ENCODE results near the gene KRTAP4-8. TPM values are rescaled to one million over a fixed set of nuclear protein-coding genes. Genes with fewer than 3 reads are reported as not detected.

The KRTAP4-8 gene
- total RNA-seq, 4 donors from 2014 or later: not detected

DNA sequence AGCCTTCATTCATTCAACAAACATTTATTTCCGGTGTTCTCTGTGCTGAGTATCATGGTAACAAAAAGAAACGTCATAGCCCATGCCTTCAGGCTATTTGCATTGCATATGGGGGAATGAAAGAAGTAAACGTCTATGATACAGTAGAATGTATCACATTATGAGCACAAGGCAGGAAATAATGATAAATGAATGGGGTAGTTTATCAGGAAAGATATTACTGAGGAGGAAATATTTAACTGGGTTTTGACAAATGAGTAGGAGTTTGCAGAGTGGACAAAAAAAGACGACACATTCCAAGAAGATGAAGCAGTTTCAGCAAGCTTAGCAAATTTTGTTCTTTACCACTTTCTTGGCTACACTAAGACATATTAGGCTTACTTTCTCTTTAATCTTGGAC, 15.3 kb downstream of the KRTAP4-8 start:
- no peak for DNase-seq
- no peaks in the 10 kb centered on the region for H3K27me3 ChIP-seq
- H3K36me3 ChIP-seq: no peaks in the 10 kb centered on the region
- H3K27ac ChIP-seq: no peak overlapping the region
- intact Hi-C loops (cut with DNase I; ENCODE audit: low total_unique reads): no loop called here
- H3K4me3 ChIP-seq: no peak overlapping the region
- no peaks in the 10 kb centered on the region for H3K4me1 ChIP-seq
- TF ChIP-seq, protein P1, sequence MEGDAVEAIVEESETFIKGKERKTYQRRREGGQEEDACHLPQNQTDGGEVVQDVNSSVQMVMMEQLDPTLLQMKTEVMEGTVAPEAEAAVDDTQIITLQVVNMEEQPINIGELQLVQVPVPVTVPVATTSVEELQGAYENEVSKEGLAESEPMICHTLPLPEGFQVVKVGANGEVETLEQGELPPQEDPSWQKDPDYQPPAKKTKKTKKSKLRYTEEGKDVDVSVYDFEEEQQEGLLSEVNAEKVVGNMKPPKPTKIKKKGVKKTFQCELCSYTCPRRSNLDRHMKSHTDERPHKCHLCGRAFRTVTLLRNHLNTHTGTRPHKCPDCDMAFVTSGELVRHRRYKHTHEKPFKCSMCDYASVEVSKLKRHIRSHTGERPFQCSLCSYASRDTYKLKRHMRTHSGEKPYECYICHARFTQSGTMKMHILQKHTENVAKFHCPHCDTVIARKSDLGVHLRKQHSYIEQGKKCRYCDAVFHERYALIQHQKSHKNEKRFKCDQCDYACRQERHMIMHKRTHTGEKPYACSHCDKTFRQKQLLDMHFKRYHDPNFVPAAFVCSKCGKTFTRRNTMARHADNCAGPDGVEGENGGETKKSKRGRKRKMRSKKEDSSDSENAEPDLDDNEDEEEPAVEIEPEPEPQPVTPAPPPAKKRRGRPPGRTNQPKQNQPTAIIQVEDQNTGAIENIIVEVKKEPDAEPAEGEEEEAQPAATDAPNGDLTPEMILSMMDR (IDR thresholded peaks at IDR 0.05): no peak
- TF ChIP-seq POLR2A (IDR thresholded peaks at IDR 0.05): no peak
- no peaks in the 10 kb centered on the region for H3K9me3 ChIP-seq

DNA sequence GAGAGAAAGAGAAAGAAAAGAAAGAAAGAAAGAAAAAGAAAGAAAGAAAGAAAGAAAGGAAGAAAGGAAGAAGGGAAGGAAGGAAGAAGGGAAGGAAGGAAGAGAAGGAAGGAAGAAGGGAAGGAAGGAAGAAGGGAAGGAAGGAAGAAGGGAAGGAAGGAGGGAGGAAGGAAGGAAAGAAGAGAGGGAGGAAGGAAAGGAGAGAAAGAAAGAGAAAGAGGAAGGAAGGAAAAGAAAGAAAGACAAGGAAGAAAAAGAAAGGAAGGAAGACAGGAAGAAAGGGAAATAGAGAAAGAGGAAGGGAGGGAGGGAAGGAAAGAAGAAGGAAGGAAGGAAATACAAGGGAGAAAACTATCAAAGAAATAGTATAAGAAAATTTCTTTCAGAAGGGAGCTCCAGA, 21.2 kb downstream of the KRTAP4-8 start:
- intact Hi-C loops (cut with DNase I; ENCODE audit: low total_unique reads): no loop called here
- Histone ChIP-seq H3K27me3 (no peaks in the 10 kb centered on the region), H3K4me1 (no peaks in the 10 kb centered on the region), H3K4me3 (no peak overlapping the region), H3K27ac (no peak overlapping the region), H3K36me3 (no peaks in the 10 kb centered on the region), H3K9me3 (no peaks in the 10 kb centered on the region)
- TF ChIP-seq, protein P1 (IDR thresholded peaks at IDR 0.05): no peak
- no peak for TF ChIP-seq POLR2A (IDR thresholded peaks at IDR 0.05)
- no peak for DNase-seq

DNA sequence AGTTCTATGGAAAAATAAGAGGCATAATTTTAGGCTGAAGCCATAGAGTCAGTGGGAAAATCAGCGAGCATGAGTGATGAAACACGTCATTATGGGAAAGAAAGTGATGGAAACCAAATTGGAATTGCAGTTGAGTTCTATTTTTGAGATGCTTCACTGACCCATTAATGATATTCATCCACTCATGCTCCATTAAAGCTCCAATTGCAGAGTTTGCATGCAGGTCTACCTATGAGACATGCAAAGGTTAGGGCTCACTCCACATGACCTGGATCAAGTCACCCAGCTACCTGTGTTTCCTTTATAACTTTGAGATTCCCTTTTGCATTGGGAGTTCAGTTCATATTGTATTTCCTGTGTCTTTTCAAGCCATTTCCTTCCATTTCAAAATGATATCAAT, 24.3 kb downstream of the KRTAP4-8 start:
- Histone ChIP-seq H3K27me3 (no peaks in the 10 kb centered on the region), H3K9me3 (no peaks in the 10 kb centered on the region), H3K27ac (no peak overlapping the region), H3K4me3 (no peak overlapping the region), H3K4me1 (no peaks in the 10 kb centered on the region), H3K36me3 (no peaks in the 10 kb centered on the region)
- intact Hi-C loops (cut with DNase I; ENCODE audit: low total_unique reads): no loop called here
- TF ChIP-seq, protein P1 (IDR thresholded peaks at IDR 0.05): no peak
- TF ChIP-seq POLR2A (IDR thresholded peaks at IDR 0.05): no peak
- no peak for DNase-seq

DNA sequence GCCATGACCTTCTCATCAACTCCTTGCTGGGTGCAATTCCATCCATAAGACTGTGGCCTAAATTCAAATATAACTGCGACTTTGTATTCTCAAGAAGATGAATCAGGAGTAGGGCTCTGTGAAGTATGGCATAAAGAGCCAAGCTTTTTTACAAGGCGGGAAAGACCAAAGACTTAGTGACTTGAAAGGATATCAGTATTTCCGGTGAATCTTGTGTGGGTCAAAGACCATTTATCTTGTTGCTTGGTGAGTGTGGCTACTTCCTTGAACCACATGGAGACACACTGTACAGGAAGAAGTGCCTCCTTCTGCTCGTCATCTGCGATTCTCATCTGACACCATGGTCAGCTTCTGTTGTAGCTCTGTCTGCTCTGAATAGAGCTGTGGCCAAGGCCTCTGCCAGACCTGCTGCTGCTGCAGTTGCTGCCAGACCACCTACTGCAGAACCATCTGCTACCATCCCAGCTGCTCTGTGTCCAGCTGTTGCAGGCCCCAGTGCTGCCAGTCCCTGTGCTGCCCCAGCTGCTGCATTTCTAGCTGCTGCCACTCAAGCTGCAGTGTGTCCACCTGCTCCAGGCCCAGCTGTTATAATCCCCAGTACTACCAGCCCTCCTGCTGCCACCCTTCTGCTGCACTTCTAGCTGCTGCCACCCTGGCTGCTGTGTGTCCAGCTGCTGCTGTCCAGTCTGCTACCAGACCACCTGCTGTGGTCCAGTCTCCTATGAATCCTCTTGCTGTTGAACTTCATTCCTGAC, 26.2 kb downstream of the KRTAP4-8 start:
- no peak for DNase-seq
- H3K4me3 ChIP-seq: no peak overlapping the region
- no peaks in the 10 kb centered on the region for H3K9me3 ChIP-seq
- intact Hi-C loops (cut with DNase I; ENCODE audit: low total_unique reads): no loop called here
- no peak overlapping the region for H3K27ac ChIP-seq
- no peak for TF ChIP-seq POLR2A (IDR thresholded peaks at IDR 0.05)
- TF ChIP-seq, protein P1 (IDR thresholded peaks at IDR 0.05): no peak
- no peaks in the 10 kb centered on the region for H3K36me3 ChIP-seq
- no peaks in the 10 kb centered on the region for H3K27me3 ChIP-seq
- no peaks in the 10 kb centered on the region for H3K4me1 ChIP-seq

DNA sequence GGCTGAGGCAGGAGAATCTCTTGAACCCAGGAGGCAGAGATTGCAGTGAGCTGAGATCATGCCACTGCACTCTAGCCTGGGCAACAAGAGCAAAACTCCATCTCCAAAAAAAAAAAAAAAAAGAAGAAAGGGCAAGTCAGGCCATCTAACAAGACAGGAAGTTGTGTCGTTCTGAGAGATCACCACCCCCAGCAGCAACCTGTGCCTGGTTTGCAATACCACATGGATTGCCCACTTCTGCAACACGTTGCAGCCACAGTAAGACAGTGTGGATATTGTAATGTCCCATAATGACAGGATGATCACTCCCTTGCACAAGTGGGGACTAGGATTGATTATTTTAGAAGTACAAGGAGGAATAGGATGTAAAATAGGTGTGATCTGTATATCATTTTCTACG, 28.9 kb downstream of the KRTAP4-8 start:
- Histone ChIP-seq H3K27me3 (no peaks in the 10 kb centered on the region), H3K36me3 (no peaks in the 10 kb centered on the region), H3K4me1 (no peaks in the 10 kb centered on the region), H3K27ac (no peak overlapping the region), H3K4me3 (no peak overlapping the region), H3K9me3 (no peaks in the 10 kb centered on the region)
- intact Hi-C loops (cut with DNase I; ENCODE audit: low total_unique reads): no loop called here
- TF ChIP-seq POLR2A (IDR thresholded peaks at IDR 0.05): no peak
- TF ChIP-seq, protein P1 (IDR thresholded peaks at IDR 0.05): no peak
- DNase-seq: no peak

Measured in uterus (tissue), 4 donors.